HUES64 (cell line): ENCODE data around the gene USP7.

ENCODE experiments used
- H3K27ac ChIP-seq: 2 replicates; pipeline ENCODE4 v1.7.0; 2013; ENCODE audit warnings: low read depth, low read length, inconsistent platforms
- H3K27me3 ChIP-seq: 2 replicates; pipeline ENCODE4 v1.6.1; 2013; ENCODE audit warnings: mild to moderate bottlenecking, low read length; ENCODE audit not compliant: insufficient read depth
- H3K36me3 ChIP-seq: 2 replicates; pipeline ENCODE4 v1.6.1; 2013; ENCODE audit warnings: mild to moderate bottlenecking, low read length; ENCODE audit not compliant: insufficient read depth
- H3K4me1 ChIP-seq: 2 replicates; pipeline ENCODE4 v1.6.1; 2013; ENCODE audit warnings: mild to moderate bottlenecking, low read length, moderate library complexity; ENCODE audit not compliant: insufficient read depth
- H3K4me3 ChIP-seq: 2 replicates; pipeline ENCODE4 v1.5.1; 2013; ENCODE audit warnings: mild to moderate bottlenecking, low read length, moderate library complexity
- H3K9ac ChIP-seq: 2 replicates; pipeline ENCODE4 v1.6.1; 2013; ENCODE audit warnings: mild to moderate bottlenecking, low read depth, low read length
- H3K9me3 ChIP-seq: 2 replicates; pipeline ENCODE4 v1.6.1; 2013; ENCODE audit warnings: low read depth, low read length; ENCODE audit not compliant: insufficient read depth
- WGBS: fragments of 150-250, 120-280 bp; methylation state at CpG from one replicate; pipeline ENCODE4 v1.1.7; 2013; ENCODE audit warnings: missing lambda C conversion rate; 5-methylcytosine and 5-hydroxymethylcytosine counted together

The USP7 gene

DNA sequence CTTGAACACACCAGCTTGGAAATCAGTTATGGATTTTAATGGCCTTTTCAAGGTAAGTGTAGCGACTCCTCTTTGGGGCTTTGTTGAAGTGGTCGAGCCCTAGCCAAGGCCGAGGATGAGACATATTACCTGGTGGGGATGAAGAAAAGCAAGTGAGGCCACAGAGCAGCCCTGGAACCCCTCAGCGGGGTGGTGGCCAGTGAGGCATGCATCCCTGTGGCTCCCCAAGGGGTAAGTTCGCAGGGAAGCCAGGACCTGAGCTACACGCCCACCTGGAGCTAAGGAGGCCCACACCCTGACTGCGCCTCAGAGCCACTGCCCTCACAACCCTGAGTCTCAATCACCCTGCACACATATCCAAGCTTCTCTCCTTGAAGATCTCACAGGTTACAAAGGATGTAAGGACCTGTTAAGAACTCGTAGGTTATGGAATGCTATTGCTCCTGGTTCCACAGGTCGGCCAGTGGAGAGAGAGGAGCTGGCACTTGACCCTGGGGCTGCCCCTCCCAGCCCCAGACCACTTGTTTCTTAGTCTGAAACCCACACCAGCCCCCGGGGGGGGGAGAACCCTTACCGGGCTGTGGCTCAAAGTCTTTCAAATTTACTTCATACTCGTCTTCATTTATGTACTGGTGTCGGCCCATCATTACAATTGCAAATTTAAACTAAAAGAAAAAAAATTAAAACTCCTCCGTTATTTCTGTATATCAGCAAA lies 69.6 kb downstream of the USP7 start:
- no peak overlapping the region for H3K9ac ChIP-seq
- H3K27ac ChIP-seq = no peak overlapping the region
- H3K36me3 ChIP-seq = peaks cover 98% of the 10 kb centered on the region

DNA sequence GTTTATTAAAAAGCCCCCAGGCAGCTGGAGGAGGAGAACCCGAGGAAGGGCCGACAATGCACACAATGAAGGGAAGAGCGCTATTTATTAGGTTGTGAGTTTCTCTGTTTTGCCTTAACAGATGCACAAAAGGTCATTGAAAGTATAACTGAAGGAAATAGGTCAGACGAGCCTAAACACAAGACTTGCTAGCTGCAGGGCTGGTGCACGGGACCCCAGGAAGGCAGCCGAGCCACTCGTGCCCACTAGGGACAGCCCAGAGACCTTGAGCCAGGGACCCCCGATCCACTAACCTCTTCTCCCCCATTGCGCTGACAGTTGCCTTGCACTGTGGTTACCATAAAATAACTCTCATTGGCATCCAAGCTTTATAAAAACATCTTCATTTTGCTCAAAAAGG lies 70.3 kb downstream of the USP7 start:
- Histone ChIP-seq H3K27me3 (no peaks in the 10 kb centered on the region), H3K27ac (no peak overlapping the region), H3K36me3 (peaks cover 91% of the 10 kb centered on the region), H3K9ac (no peak overlapping the region), H3K4me3 (no peak overlapping the region), H3K4me1 (no peaks in the 10 kb centered on the region), H3K9me3 (no peaks in the 10 kb centered on the region)
- 92% methylated on average over 9 of the region's 9 CpGs for WGBS

More for the DNA sequence above, 69.6 kb downstream of the USP7 start:
- Histone ChIP-seq H3K4me1 (no peaks in the 10 kb centered on the region), H3K27me3 (no peaks in the 10 kb centered on the region), H3K4me3 (no peak overlapping the region), H3K9me3 (no peaks in the 10 kb centered on the region)
- 89% methylated on average over 14 of the region's 14 CpGs for WGBS

DNA sequence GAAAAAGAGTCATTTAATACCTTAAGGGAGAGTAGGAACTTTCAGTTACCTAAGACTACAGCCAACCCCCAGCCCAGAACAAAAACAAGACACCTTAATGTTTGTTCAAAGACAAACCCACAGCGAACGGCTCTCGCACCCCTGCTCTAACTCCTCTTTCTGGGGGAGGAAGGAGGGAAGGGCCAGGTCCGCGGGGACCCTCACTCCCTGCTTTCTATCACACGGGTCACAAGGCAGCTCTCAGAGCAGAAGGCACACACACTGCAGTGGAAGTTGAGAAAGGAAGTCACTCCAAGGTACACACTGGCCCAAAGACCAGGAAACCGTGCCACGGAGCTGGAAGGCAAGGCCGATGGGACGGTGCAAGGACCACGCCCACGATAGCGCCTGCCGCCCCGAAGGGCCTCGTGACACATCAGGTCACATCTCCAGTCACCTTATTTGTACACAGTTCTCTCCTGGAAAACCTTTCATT lies 71.6 kb downstream of the USP7 start:
- WGBS = 96% methylated on average over 11 of the region's 16 CpGs
- no peak overlapping the region for H3K27ac ChIP-seq
- H3K27me3 ChIP-seq = no peaks in the 10 kb centered on the region
- H3K4me1 ChIP-seq = no peaks in the 10 kb centered on the region
- H3K4me3 ChIP-seq = no peak overlapping the region
- no peak overlapping the region for H3K9ac ChIP-seq
- H3K9me3 ChIP-seq = no peaks in the 10 kb centered on the region
- peaks cover 83% of the 10 kb centered on the region for H3K36me3 ChIP-seq

DNA sequence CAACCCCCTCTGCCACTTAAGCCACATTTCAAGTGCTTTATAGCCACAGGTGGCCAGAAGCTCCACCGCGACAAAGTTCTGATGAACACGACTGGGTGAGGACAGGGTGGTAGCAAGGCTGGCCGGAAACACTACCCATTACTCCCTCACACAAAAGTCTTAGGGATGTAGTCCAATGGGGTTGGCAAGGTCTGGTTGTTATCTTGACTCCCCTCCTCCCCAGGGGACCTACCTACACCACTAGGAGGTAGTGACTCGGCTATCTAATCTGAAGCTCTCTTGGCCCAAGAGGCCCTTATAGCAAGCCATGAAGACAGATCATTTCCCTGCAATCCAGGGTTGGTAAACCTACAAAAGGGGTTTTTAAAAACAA lies 73.2 kb downstream of the USP7 start:
- peaks cover 68% of the 10 kb centered on the region for H3K36me3 ChIP-seq
- no peak overlapping the region for H3K4me3 ChIP-seq
- WGBS = 98% methylated on average over 4 of the region's 5 CpGs
- H3K9me3 ChIP-seq = no peaks in the 10 kb centered on the region
- peaks cover 10% of the 10 kb centered on the region; the same call in 1 of the 2 replicates for H3K4me1 ChIP-seq
- no peak overlapping the region for H3K9ac ChIP-seq
- no peaks in the 10 kb centered on the region for H3K27me3 ChIP-seq
- H3K27ac ChIP-seq = no peak overlapping the region

DNA sequence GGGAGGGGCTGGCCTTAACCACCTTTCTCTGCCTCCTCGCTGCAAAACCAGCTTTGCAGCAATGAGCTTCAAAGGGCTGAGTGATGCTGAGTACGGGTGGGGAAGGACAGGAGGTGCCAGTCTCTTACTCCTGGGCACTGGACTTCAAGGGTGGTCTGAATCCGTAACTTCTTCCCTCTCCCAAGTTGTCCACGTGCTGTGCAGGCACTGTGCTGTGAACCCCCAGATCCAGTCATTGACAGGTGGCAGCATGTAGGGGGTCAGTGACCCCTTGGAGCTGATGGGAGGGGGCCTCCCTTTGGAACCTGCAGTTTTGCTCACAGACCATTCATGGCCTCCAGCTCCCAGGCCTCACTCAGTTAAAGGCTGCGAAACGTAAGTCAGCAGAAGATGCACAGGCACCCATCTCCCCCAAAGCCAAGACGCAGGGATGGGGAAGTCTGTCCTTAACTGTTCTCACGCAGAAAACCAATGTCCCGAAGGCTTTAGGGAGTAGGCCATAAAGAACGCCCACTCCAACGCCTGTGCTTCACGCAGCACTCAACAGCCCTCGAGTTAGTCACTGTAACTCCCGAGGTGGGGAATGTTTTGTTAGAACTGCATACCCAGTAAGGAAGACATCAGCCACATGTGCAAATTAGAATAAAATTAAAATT lies 73.7 kb downstream of the USP7 start:
- H3K36me3 ChIP-seq = peaks cover 63% of the 10 kb centered on the region
- peaks cover 11% of the 10 kb centered on the region; the same call in 1 of the 2 replicates for H3K4me1 ChIP-seq
- no peaks in the 10 kb centered on the region for H3K27me3 ChIP-seq
- no peak overlapping the region for H3K27ac ChIP-seq
- no peak overlapping the region for H3K4me3 ChIP-seq
- H3K9ac ChIP-seq = no peak overlapping the region
- H3K9me3 ChIP-seq = no peaks in the 10 kb centered on the region
- 96% methylated on average over 14 of the region's 14 CpGs for WGBS

DNA sequence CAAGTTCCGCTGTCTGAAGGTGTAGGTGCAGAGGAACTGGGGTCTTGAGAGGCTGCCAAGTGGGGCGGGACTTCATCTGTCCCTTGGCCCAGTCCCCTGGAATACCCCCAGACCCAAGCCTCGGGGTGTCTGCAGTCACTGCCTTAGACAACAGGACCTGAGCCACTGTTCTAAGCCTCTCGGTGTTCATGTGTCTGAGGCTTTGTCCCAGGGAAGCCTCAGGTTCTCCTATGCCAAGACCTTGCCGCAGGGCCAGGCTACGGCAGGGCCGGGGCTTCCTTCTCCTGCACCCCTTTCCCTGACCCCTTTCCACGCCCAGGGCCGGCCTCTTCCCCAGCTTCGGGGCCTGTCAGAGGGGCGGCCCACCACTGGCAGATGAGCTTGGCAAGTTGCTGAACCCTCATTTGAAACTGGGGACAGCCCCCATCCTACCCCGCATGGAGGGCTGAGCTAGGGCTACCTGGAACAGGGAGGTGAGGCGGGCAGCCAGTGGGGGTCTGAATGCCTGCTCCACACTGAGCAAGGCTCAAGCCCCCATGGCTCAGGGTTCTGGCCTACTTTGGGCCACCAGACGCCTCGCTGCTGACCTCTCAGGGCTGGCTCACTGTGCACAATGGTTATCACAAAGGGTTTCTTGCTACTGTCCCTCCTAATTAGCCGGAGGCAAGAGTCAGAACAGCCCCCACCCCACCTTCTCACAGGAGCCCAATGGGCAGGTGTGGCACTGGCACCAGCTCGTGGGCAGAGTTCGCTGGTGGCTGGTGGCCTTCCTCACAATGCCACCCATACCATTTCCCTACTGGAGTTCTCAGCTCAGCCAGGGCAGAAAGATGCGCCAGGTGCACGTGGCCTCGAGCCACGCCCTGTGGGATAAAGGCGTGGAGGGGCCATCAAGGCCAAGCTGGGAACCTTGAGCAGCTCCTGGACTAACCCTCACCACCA lies 74.5 kb downstream of the USP7 start:
- Histone ChIP-seq H3K4me3 (no peak overlapping the region), H3K36me3 (peaks cover 55% of the 10 kb centered on the region), H3K27ac (no peak overlapping the region), H3K9ac (no peak overlapping the region), H3K9me3 (no peaks in the 10 kb centered on the region), H3K4me1 (peaks cover 11% of the 10 kb centered on the region; the same call in 1 of the 2 replicates), H3K27me3 (no peaks in the 10 kb centered on the region)
- WGBS = 92% methylated on average over 22 of the region's 23 CpGs

DNA sequence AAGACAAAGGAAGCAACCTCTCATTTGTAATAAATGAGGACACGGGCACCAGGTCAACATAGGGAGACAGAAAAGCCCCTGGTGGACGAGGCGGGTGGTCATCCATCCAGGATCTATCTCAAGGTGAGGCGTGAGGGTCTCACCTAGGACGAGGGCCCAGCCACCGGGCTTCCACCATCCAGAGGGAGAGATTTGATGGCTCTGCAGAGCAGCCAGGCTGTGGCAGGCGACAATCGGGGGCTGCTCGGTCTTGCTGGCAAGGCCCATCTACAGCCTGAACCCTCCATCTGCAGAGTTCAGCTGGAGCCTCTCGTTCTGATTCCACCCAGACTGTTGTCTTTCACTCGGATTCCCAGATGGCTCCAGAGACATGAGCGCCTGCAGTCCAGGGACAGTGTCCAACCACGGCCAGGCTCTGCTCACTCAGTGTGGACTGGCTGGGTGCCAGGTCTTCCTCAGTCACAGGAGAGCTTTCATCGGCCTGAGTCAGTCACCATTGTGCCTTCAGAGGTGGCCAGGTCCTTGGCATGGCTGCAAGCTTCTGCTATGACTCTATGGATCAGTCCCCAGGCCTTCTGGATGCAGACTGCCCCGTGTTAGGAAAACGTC lies 75.7 kb downstream of the USP7 start:
- Histone ChIP-seq H3K9me3 (no peaks in the 10 kb centered on the region), H3K27ac (no peak overlapping the region), H3K4me1 (peaks cover 11% of the 10 kb centered on the region; the same call in 1 of the 2 replicates), H3K36me3 (peaks cover 43% of the 10 kb centered on the region), H3K27me3 (no peaks in the 10 kb centered on the region), H3K9ac (no peak overlapping the region), H3K4me3 (no peak overlapping the region)
- 93% methylated on average over 16 of the region's 16 CpGs for WGBS

DNA sequence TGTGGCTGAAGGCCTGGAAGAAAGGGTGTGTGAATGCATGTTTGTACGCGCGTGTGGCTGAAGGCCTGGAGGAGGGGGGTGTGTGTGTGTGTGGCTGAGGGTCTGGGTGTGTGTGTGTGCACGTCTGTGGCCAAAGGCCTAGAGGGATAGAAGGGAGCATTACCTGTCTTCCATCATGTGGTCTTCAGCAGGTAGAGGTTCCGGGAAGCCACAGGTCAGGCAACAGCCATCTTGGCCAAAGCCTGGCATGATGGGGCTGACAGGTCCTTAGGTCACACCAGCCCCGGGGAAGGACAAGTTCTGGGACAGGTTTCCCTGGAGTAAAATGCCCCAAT lies 76.3 kb downstream of the USP7 start:
- H3K36me3 ChIP-seq = peaks cover 37% of the 10 kb centered on the region
- H3K4me3 ChIP-seq = no peak overlapping the region
- peaks cover 11% of the 10 kb centered on the region; the same call in 1 of the 2 replicates for H3K4me1 ChIP-seq
- H3K27ac ChIP-seq = no peak overlapping the region
- no peaks in the 10 kb centered on the region for H3K27me3 ChIP-seq
- no peak overlapping the region for H3K9ac ChIP-seq
- H3K9me3 ChIP-seq = no peaks in the 10 kb centered on the region
- WGBS = 95% methylated on average over 6 of the region's 6 CpGs

DNA sequence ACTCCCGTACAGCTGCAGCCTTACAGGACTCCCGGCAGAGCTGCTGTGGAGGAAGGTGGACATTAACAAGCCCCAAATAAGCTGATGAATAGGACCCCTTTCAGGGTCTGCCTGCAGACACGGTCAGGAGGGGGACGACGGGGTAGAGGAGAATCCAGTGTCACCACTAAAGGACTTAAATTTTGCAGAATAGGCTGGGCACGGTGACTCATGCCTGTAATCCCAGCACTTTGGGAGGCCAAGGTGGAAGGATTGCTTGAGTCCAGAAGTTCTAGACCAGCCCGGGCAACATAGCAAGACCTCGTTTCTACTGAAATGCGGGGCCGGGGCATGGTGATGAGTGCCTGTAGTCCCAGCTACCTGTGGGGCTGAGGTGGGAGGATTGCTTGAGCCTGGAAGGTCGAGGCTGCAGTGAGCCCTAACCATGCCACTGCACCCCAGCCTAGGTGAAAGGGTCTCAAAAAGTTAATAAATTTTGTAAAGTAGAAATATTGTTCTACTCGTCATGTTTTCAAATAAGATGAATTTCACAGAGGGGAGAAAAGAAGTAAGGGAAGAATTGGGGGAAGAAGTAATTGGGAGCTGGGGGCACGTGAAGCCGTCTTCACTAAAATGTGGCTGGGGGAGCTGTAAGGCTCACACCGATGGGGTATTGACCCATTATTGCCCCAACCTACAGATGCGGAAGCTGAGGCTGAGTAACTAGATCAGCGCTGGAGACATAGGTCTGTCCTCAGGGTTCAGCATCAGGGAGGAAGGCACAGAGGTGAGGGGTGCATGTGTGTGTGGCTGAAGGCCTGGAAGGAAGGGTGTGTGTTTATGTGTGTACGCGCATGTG lies 76.9 kb downstream of the USP7 start:
- H3K4me3 ChIP-seq = no peak overlapping the region
- no peaks in the 10 kb centered on the region for H3K27me3 ChIP-seq
- 84% methylated on average over 18 of the region's 19 CpGs for WGBS
- no peak overlapping the region for H3K27ac ChIP-seq
- H3K9me3 ChIP-seq = no peaks in the 10 kb centered on the region
- H3K4me1 ChIP-seq = peaks cover 11% of the 10 kb centered on the region; the same call in 1 of the 2 replicates
- H3K36me3 ChIP-seq = peaks cover 31% of the 10 kb centered on the region
- H3K9ac ChIP-seq = no peak overlapping the region
